GM23338 (cell line): ENCODE results near the gene COL25A1.

Experiments used
- CTCF ChIP-seq, 2 experiments: fragments of 200-600 bp in 1 of 2; sonication (generic) in 1 of 2; conservative IDR thresholded peaks; 2 replicates each; pipeline versions ENCODE4 v1.5.1 to v1.6.1; 2016 to 2017; ENCODE audit warnings: antibody characterized with exemption in 2 of 2, low read depth in 2 of 2, mild to moderate bottlenecking in 2 of 2, moderate library complexity in 1 of 2
- ETS1 ChIP-seq: IDR thresholded peaks from 2 replicates; pipeline ENCODE4 v1.6.1; 2016; ENCODE audit warnings: antibody characterized with exemption
- EZH2 ChIP-seq: fragments of 200-600 bp; sonication (generic); IDR thresholded peaks from one replicate; pipeline ENCODE4 v1.8.0; 2017; ENCODE audit warnings: antibody characterized with exemption, mild to moderate bottlenecking, low read depth; ENCODE audit not compliant: unreplicated experiment
- EZH2phosphoT487 ChIP-seq: fragments of 200-600 bp; sonication (generic); IDR thresholded peaks from one replicate; pipeline ENCODE4 v1.8.1; 2018; ENCODE audit warnings: antibody characterized with exemption; ENCODE audit not compliant: unreplicated experiment
- JUNB ChIP-seq: IDR thresholded peaks from one replicate; pipeline ENCODE4 v1.6.1; 2016; ENCODE audit warnings: antibody characterized with exemption; ENCODE audit not compliant: unreplicated experiment
- POLR2AphosphoS5 ChIP-seq: IDR thresholded peaks from 2 replicates; pipeline ENCODE4 v1.6.1; 2016; ENCODE audit warnings: antibody characterized with exemption, low read depth
- REST ChIP-seq: IDR thresholded peaks from one replicate; pipeline ENCODE4 v1.6.1; 2018; ENCODE audit warnings: antibody characterized with exemption; ENCODE audit not compliant: unreplicated experiment
- ZNF331 ChIP-seq: fragments of 250-450 bp; sonication (Bioruptor Pico); IDR thresholded peaks from 2 replicates; pipeline ENCODE4 v1.5.0; 2020; ENCODE audit warnings: low read depth, mild to moderate bottlenecking, moderate library complexity

- no peak for TF ChIP-seq CTCF (conservative IDR thresholded peaks at IDR 0.05; ENCODE audit: low read depth in 2 of 2)
- TF ChIP-seq POLR2AphosphoS5 = no peak
- no peak for TF ChIP-seq ETS1
- no peak for TF ChIP-seq EZH2
- no peak for TF ChIP-seq REST
- TF ChIP-seq EZH2phosphoT487 = no peak
- TF ChIP-seq ZNF331 (CRISPR knock-in tag) = no peak
- no peak for TF ChIP-seq JUNB
These were observed 251.4 kb downstream of the COL25A1 start for GRCh38 chr4:109051054-109051453.
